Suprapubic skin (tissue), 3 donors: ENCODE data around the gene ZBTB5.

ENCODE experiments used
- CTCF ChIP-seq, 2 donors: fragments of 200-600 bp in 1 of 2; fragments of 450-650 bp in 1 of 2; sonication (generic) in 1 of 2; IDR thresholded peaks; one replicate each; pipeline ENCODE4 v1.5.1; 2016 to 2019; ENCODE audit warnings: antibody characterized with exemption in 2 of 2, mild to moderate bottlenecking in 1 of 2, moderate library complexity in 1 of 2
- POLR2AphosphoS5 ChIP-seq, 3 donors: sonication (generic); formaldehyde crosslinking; IDR thresholded peaks; one replicate each; pipeline ENCODE4 v1.6.1; 2017; ENCODE audit warnings: antibody characterized with exemption in 3 of 3

- TF ChIP-seq POLR2AphosphoS5 (IDR thresholded peaks at IDR 0.05) (no peak), CTCF (IDR thresholded peaks at IDR 0.05) (no peak)
These were observed 46.0 kb downstream of the ZBTB5 start for GRCh38 chr9:37419204-37419603.
